ENCODE measurements around the gene SEMA3G. TPM values are rescaled to one million over a fixed set of nuclear protein-coding genes. Genes with fewer than 3 reads are reported as not detected.
A peak's percentile ranks its signal among the peaks of the same experiment; 100 is the strongest.

The SEMA3G gene
- total RNA-seq, 1 donor from 2014 or later: 9.2 TPM

DNA sequence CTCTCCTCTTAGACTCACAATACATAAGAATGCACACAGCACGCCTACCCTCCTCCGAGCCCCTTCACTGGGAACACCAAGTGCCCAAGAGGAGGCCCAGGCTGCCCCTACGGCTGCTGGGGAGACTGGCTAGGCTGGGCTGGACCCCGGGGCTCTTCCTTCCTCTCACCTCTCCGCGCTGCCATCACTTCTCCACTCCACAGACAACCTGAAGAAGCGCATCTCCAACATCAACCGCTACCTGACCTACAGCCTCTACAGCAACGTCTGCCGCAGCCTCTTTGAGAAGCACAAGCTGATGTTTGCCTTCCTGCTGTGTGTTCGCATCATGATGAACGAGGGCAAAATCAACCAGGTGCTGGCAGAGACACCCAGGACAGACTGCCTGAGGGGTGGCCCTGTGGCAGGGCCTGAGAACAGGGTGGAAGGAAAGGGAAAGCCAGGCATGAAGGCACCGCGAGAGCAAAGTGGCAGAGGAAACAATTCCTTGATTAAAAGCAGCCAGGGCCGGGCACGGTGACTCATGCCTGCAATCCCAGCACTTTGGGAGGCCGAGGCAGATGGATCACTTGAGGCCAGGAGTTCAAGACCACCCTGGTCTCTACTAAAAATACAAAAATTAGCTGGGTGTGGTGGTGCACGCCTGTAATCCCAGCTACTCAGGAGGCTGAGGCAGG lies 51.6 kb downstream of the SEMA3G start:
- Histone ChIP-seq H3K9me3 (replicated peaks) (no peaks in the 10 kb centered on the region), H3K36me3 (peaks cover 33% of the 10 kb centered on the region), H3K27ac (replicated peaks) (no peak overlapping the region), H3K4me3 (no peak overlapping the region), H3K27me3 (ENCODE audit: low read depth) (no peaks in the 10 kb centered on the region), H3K4me1 (no peaks in the 10 kb centered on the region)
- intact Hi-C loops (cut with micrococcal nuclease): no loop called here
- TF ChIP-seq, protein P1, sequence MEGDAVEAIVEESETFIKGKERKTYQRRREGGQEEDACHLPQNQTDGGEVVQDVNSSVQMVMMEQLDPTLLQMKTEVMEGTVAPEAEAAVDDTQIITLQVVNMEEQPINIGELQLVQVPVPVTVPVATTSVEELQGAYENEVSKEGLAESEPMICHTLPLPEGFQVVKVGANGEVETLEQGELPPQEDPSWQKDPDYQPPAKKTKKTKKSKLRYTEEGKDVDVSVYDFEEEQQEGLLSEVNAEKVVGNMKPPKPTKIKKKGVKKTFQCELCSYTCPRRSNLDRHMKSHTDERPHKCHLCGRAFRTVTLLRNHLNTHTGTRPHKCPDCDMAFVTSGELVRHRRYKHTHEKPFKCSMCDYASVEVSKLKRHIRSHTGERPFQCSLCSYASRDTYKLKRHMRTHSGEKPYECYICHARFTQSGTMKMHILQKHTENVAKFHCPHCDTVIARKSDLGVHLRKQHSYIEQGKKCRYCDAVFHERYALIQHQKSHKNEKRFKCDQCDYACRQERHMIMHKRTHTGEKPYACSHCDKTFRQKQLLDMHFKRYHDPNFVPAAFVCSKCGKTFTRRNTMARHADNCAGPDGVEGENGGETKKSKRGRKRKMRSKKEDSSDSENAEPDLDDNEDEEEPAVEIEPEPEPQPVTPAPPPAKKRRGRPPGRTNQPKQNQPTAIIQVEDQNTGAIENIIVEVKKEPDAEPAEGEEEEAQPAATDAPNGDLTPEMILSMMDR (IDR thresholded peaks at IDR 0.05; ENCODE audit: borderline replicate concordance): no peak
- DNase-seq: peak; percentile 9

DNA sequence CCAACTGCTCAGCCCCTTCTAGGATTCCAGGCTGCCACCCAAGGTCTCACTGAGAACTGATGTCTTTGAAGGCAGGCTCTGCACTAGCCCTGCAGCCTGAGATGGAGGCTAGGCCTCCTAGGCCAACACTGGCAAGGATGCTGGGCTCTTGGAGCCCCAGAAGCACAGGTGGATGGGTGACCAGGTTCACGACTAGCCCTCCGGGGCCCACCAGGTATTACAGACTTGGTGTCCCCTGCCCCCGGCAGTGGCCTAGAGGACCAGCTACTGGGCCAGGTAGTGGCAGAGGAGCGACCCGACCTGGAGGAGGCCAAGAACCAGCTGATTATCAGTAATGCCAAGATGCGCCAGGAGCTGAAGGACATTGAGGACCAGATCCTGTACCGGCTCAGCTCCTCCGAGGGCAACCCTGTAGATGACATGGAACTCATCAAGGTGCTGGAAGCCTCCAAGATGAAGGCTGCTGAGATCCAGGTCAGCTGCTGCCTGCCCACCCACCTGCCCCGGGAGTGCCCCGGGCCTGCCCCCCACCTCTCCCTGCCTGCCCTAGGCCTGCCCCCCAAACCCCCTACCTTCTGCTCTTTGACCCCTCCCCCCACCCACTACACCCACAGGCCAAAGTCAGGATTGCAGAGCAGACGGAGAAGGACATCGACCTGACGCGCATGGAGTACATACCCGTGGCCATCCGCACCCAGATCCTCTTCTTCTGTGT lies 52.5 kb downstream of the SEMA3G start:
- DNase-seq: no peak
- Histone ChIP-seq H3K9me3 (replicated peaks) (no peaks in the 10 kb centered on the region), H3K27ac (replicated peaks) (no peak overlapping the region), H3K4me1 (no peaks in the 10 kb centered on the region), H3K4me3 (no peak overlapping the region), H3K36me3 (peaks cover 33% of the 10 kb centered on the region), H3K27me3 (ENCODE audit: low read depth) (no peaks in the 10 kb centered on the region)
- TF ChIP-seq, protein P1 (IDR thresholded peaks at IDR 0.05; ENCODE audit: borderline replicate concordance): no peak
- intact Hi-C loops (cut with micrococcal nuclease): no loop called here

DNA sequence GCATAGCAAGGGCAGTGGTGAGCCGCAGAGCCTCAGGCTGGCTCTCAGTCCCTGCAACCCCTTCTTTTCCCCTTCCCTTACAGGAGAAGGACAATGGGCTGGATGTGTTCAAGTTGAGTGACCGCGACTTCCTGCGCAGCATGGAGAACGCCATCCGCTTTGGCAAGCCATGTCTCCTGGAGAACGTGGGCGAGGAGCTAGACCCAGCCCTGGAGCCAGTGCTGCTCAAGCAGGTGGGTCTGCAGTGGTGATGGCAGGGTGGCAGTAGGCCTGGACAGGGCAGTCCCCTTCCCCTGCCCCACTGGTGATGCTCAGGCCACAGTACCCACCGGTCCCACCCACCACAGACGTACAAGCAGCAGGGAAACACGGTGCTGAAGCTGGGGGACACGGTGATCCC lies 53.8 kb downstream of the SEMA3G start:
- DNase-seq: no peak
- H3K36me3 ChIP-seq: peaks cover 41% of the 10 kb centered on the region

DNA sequence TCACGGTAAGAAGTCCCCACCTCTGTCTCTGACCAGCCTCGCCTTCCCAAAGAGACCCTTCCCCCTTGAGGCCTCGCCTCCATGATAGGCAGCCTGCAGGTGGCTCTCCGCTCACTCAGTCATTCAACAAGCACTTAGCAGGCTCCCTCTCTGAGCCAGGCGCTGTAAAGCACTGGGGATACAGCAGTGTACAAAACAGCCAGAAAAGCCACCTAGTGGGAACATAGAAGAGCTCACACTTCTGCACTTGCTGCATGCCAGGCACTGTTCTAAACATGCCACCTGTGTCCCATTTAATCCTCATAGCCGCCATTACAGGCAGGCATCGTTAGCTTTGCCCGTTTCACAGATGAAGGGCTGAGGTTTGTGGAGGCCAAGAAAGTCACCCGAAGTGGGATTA lies 56.0 kb downstream of the SEMA3G start:
- Histone ChIP-seq H3K27me3 (ENCODE audit: low read depth) (no peaks in the 10 kb centered on the region), H3K27ac (replicated peaks) (no peak overlapping the region), H3K9me3 (replicated peaks) (no peaks in the 10 kb centered on the region), H3K4me3 (no peak overlapping the region), H3K4me1 (no peaks in the 10 kb centered on the region), H3K36me3 (peaks cover 39% of the 10 kb centered on the region)
- intact Hi-C loops (cut with micrococcal nuclease): no loop called here
- TF ChIP-seq, protein P1 (IDR thresholded peaks at IDR 0.05; ENCODE audit: borderline replicate concordance): no peak
- DNase-seq: no peak

More for the DNA sequence above, 53.8 kb downstream of the SEMA3G start:
- Histone ChIP-seq H3K27me3 (ENCODE audit: low read depth) (no peaks in the 10 kb centered on the region), H3K4me1 (no peaks in the 10 kb centered on the region), H3K9me3 (replicated peaks) (no peaks in the 10 kb centered on the region), H3K27ac (replicated peaks) (no peak overlapping the region), H3K4me3 (no peak overlapping the region)
- TF ChIP-seq, protein P1 (IDR thresholded peaks at IDR 0.05; ENCODE audit: borderline replicate concordance): no peak
- intact Hi-C loops (cut with micrococcal nuclease): no loop called here

DNA sequence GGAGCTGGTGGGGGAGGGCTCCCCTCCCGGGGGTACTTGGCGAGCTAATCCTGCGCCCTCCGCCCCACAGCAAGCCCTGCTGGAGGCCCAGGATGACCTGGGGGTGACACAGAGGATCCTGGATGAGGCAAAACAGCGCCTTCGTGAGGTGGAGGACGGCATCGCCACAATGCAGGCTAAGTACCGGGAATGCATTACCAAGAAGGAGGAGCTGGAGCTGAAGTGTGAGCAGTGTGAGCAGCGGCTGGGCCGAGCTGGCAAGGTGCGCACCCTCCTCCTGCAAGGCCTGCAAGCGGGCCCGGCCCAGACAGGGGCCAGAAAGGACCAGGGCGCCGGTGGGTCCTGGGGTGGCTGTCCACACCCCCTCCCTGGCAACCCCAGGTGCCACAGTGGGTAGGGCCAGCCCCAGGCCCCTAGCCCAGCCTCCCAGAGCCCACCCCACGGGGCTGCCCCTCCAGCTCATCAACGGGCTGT lies 56.5 kb downstream of the SEMA3G start:
- H3K36me3 ChIP-seq: peaks cover 34% of the 10 kb centered on the region
- no peak for DNase-seq
- H3K4me3 ChIP-seq: no peak overlapping the region
- H3K27me3 ChIP-seq (ENCODE audit: low read depth): no peaks in the 10 kb centered on the region
- TF ChIP-seq, protein P1 (IDR thresholded peaks at IDR 0.05; ENCODE audit: borderline replicate concordance): no peak
- H3K27ac ChIP-seq (replicated peaks): no peak overlapping the region
- no peaks in the 10 kb centered on the region for H3K4me1 ChIP-seq
- H3K9me3 ChIP-seq (replicated peaks): no peaks in the 10 kb centered on the region
- intact Hi-C loops (cut with micrococcal nuclease): no loop called here
